HG02943 (cell line): ENCODE measurements around the gene RAD52.

ENCODE experiments used
- ATAC-seq: cut with Tn5 transposase; IDR thresholded peaks from one replicate; pipeline ENCODE4 v1.9.1; 2021; ENCODE audit warnings: mild to moderate bottlenecking, low read depth, moderate library complexity; ENCODE audit not compliant: unreplicated experiment

Gene RAD52

GRCh38 chr12:916240-916639 is 33.3 kb downstream of the RAD52 start:
- no peak for ATAC-seq

DNA sequence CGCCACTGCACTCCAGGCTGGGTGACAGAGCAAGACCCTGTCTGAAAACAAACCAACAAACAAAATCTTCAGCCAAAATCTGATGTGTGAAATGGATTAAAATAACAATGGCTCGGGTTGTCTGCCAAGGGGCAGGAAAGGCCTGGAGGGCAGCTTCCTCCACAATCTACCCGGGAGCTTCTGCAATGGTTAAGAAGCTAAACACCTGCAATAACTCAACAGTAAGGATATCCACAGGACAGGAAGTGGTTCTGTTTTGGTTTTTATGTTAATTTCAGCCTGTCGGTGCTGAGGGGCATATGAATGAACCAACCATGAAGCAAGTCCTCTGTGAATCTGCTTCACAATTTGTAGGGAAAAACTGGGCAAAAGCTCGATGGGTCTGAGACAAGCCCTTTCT is 34.4 kb downstream of the RAD52 start:
- no peak for ATAC-seq

DNA sequence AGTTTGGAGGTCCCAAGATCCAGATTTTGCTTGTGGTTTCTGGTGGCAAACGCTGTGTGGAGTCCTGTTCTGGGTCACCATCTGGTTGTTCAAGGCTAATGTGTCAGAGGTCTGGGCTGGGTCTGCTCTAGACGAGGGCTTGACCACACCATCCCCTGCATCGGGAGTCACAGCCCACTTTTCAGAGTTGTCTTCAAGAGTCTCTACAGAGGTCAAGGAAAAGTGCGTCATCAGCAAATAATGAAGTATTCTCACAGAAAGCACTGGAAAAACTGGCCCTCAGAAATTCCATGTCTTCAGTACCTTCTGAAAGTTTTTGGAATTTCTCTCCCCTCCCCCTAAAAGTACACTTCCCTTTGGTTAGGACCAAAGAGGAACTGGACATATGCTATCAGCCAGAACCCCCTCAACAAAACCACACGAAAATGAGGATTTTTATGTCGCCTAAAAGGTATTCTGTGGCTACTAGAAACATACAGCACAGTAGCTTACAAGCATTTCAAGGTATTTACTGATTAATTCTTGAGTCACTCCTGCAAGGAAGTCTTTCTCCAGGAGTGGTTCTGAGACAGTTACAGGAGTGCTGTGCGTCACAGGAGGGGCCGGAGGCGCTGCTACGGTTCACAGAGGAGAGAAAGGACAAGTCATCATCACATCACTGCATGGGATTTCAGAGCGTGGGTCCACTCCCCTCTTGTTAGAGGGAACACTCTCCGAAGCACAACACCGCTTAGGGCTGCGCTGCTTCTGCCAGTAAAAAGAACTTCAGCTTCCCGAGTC is 35.4 kb downstream of the RAD52 start:
- no peak for ATAC-seq

GRCh38 chr12:912466-913235 is 36.8 kb downstream of the RAD52 start:
- no peak for ATAC-seq

DNA sequence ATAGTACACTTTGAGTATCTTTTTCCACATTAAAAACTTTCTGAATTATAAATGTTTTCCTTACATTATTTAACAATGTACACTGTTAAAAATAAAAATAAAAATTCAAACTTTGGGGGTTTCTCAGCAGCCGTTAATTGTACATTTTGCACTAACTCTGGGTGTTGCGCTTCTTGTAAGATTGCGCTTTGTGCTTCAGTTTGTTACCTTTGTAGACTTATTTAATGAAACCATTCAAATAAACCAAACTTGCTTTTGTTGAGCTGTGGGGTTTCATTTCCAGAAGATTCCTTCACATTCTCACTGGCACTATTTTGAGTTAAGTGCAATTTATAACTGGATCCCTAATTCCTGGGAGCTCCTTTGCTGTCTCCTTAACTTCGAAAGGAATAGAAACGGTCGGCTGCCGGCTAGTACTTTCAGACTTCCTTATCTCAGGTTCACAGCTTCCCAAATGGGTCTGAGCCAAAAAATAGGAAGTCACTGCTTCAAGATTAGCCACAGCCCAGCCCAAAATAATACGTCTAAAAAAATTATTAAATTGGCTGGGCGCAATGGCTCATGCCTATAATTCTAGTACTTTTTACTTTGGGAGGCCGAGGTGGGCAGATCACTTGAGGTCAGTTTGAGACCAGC is 38.2 kb downstream of the RAD52 start:
- ATAC-seq, result no peak

DNA sequence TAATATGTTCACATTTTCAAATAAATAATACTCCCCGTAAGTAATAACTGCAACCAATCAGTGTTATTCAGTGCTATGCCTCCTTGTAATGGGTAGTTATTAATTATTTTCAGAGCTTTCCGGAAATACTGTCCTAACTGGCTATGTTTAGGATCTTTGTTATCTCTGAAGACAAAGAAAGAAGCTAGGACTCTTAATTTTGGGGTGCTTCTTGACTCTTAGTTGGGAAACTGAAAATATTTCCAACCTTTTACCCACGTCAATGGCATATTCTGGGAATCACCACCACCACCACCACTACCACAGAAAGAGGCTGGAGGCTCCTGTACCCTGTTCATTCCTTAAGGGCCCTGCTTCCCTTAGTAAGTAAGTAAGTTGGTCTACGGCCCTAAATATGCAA is 39.1 kb downstream of the RAD52 start:
- ATAC-seq, result no peak

- ATAC-seq, result no peak
These were observed 39.6 kb downstream of the RAD52 start for GRCh38 chr12:909861-910260.

DNA sequence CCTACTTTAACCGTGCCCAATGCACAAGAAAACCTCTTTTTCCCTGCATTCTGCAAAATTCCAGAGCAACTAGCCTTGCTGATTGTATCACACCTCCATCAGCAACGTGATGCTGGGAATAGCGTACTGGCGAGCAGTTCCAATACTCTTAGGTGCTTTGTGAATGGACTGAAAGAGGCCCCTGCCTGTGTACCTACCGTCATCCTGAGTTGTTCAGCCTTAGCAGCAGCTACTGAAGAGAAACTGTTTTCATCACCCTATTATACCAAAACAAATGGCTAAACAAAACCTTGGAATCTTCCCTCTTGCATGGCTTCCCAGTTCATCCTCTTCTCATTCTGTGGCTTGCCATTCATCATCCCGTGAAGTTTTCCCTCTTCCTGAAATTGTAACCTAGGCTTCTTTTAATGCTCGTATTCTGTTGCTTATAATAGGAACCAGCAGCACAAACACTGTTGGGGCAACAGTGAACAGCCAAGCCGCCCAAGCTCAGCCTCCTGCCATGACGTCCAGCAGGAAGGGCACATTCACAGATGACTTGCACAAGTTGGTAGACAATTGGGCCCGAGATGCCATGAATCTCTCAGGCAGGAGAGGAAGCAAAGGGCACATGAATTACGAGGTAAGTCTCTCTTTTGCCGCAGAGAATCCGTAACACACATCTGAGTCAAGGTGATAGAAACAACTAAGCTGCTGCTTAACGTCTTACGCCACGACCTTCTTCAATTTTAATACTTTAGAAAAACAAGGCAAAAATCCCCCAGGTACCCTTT is 41.9 kb downstream of the RAD52 start:
- ATAC-seq, result no peak

GRCh38 chr12:906062-906585 is 43.4 kb downstream of the RAD52 start:
- no peak for ATAC-seq

DNA sequence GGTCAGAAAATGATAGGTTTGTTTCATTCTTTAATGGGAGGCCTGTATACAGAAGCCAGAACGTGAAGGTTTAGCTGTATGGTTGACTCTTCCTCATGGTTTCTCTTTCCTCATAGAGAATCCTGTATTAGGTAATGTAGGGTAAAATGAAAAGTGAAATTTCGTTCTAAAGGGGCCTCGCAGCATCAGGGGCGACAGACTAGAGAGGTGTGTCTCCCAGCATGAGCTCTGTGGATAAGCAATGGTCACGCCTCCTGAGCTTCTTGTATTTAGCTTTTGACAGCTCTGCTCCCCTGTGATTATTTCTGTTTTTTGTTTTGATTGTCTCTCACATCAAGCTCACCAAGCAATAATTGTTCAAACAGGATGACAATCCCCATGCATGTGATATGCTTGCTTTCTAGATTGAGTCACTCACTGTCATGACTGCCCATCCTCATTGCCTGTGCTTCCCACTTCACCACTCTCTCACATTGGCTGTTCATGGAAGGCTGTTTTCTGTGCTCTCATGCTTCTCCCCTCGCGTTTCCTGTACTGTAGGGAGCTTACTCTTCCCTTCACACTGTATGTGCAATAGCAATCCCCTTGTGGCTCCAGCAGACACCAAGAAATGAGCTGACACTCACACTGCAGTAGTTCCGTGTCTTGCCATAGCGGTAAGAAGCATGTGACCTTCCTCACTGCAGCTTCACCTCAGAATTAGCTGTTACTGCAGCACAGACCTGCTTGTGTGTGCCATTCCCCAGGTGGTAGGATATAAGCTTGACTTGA is 44.0 kb downstream of the RAD52 start:
- no peak for ATAC-seq

GRCh38 chr12:904010-904414 is 45.5 kb downstream of the RAD52 start:
- no peak for ATAC-seq

- ATAC-seq, result no peak
These were observed 46.4 kb downstream of the RAD52 start for GRCh38 chr12:903055-903454.

DNA sequence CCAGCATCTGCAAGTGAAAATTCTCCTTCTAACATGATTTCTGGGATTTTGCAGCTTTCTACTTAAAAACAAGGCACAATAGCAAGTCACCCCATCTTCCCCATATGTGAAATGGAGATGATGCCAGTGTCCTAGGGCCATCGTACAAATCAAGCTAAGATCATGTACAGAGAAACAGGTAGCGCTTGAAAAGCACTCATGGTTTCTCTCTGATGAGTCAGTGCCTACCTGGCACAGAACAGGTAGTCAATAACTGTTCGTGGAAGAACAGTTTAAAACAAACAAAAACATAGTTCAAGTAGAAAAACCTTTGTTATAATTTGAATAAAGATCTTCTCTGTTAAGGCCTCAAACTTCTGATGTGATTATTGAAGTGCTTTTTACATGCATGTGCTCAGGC is 46.9 kb downstream of the RAD52 start:
- ATAC-seq, result no peak

GRCh38 chr12:897386-897785 is 52.1 kb downstream of the RAD52 start:
- no peak for ATAC-seq

DNA sequence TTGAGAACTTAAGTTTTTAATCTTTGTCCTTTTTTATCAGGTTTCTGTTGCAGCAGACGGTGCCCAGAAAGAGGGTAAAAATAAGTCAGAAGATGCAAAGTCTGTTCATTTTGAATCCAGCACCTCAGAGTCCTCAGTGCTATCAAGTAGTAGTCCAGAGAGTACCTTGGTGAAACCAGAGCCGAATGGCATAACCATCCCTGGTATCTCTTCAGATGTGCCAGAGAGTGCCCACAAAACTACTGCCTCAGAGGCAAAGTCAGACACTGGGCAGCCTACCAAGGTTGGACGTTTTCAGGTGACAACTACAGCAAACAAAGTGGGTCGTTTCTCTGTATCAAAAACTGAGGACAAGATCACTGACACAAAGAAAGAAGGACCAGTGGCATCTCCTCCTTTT is 53.5 kb downstream of the RAD52 start:
- no peak for ATAC-seq

- no peak for ATAC-seq
These were observed 55.3 kb downstream of the RAD52 start for GRCh38 chr12:894226-894625.

DNA sequence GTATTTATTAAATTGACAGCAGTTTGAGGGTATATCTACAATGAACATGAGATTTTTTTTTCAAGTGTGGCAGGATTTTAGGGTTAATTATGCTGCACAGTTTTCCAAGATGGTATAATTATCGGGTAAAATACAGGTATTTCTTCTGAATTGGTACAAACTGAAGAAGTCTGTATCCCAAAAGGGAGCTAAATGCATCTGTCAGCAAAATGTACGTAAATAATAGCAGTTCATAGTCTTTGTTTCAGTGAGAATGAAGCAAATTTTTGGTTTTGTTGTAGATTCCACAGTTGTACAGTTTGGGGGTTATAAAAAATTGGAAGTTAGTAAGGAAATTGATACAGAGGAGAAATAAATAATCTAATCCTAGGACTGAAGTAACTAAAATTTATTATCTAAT is 63.3 kb downstream of the RAD52 start:
- no peak for ATAC-seq

DNA sequence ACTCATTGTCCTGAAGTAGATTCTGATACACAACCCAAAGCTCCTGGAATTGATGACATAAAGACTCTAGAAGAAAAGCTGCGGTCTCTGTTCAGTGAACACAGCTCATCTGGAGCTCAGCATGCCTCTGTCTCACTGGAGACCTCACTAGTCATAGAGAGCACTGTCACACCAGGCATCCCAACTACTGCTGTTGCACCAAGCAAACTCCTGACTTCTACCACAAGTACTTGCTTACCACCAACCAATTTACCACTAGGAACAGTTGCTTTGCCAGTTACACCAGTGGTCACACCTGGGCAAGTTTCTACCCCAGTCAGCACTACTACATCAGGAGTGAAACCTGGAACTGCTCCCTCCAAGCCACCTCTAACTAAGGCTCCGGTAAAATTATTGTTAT is 63.8 kb downstream of the RAD52 start:
- no peak for ATAC-seq

- ATAC-seq, result no peak
These were observed 64.6 kb downstream of the RAD52 start for GRCh38 chr12:884746-885414.
